Stimulated activated CD8-positive, alpha-beta memory T cell treated with anti-CD3 and anti-CD28 coated beads, Interleukin-4, amount 100 ng/mL, for 24 hours (primary cell): Measurements from ENCODE around the gene SLC2A13.
"Not testable (repeated sequence)": the region's sequence is repeated elsewhere in the genome, so short reads cannot be mapped to it uniquely, and the experiment has no call there.

ENCODE experiments used
- DNase-seq: peaks from one replicate; pipeline ENCODE4 v3.0.0-alpha.2; 2020; ENCODE audit warnings: low read depth

Gene SLC2A13

DNA sequence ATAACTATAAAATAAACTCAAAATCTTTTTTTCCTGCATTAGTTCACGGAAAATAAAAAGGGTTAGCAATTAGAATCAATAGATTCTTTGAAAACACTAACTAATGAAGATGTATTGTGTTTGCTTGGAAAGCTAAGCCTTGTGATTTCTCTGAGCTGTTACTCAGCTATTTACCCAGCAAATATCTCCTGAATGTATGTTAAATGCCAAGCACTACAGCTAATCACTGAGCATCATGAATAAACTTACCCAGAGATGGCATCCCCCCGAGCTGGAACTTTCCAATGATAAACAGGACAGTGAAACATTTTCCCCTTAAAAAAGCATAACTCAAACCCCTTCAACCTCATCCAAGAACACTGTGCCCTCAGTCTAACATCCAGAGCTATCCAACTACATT lies 71.2 kb downstream of the SLC2A13 start:
- DNase-seq: no peak

- DNase-seq: no peak
These were observed 71.7 kb downstream of the SLC2A13 start for GRCh38 chr12:40034156-40034555.

DNA sequence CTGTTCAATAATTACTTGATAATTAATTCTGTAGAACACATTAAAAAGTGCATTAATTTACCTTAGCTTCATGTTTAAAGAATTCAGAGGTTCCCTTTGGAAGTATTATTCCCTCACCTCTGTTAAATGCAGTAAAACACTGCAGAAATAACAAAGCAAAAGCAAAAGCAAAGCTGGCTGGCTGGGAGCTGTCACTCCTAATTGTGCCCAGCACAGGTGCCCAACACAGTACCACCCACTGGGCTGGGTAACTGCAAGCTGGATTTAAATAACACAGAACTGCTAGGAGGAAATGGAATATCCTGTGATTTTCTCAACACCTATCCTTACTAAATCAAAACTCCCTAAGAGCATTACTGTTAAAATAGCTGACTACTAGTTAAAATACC lies 72.6 kb downstream of the SLC2A13 start:
- DNase-seq: no peak

DNA sequence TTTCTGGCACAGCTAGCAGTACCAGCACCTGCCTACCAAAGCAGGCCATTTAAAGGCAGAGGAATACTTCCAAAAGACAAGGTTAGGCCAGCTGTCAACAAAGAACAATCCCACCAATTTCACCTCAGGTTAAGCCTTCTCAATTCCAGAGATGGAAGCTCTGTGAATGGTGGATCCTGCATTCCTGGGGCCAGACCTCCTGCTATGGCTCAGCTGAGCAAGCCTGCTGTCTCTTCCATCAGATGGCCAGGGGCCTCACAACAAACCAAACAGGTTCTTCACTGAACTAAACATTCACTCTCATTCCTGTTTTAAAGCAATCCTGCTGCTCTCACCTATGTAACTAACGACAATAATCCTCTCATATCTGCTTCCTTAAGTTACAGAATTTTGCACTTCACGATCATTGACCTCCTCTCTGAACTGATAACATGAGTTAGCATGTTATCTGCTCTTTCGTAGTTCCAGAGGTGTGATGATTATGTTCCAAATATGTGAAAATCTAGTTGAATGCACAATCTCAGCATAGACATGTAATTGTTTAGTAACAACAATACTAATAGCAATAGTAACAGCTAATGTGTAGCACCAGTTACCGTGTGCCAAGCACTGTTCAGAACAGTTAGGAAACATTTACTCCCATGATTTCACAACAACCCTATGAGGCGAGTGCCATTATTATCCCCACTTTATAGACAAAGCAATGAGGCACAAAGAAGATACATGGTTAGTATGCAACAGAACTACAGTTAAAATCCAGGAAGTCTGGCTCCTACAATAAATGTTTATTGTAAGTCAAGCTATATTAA lies 73.2 kb downstream of the SLC2A13 start:
- DNase-seq: no peak

- no peak for DNase-seq
These were observed 73.9 kb downstream of the SLC2A13 start for GRCh38 chr12:40031965-40032364.

GRCh38 chr12:40030970-40031369 lies 74.9 kb downstream of the SLC2A13 start:
- not testable (repeated sequence) for DNase-seq

- no peak for DNase-seq
These were observed 77.6 kb downstream of the SLC2A13 start for GRCh38 chr12:40028296-40028695.

- no peak for DNase-seq
These were observed 83.0 kb downstream of the SLC2A13 start for GRCh38 chr12:40022850-40023249.

GRCh38 chr12:40020261-40020691 lies 85.6 kb downstream of the SLC2A13 start:
- no peak for DNase-seq

DNA sequence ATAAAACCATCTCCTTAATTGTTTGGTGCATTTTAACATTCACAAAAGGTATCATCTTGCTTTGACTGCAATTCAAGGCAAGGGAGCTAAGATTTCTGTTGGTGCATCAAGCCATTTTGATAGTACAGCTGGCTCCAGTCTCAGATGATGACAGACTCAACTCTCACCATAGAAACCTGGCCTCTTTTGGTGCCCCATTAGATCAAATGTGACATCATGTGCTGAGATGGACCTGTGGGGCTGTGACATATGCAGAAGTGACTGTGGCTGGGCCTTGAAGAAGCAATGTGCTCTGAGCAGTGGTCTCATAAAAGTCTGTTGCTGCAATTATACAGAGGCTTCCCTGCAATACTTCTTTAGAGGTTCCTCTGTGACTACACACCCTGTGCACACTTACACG lies 88.4 kb downstream of the SLC2A13 start:
- no peak for DNase-seq

GRCh38 chr12:40016980-40017379 lies 88.9 kb downstream of the SLC2A13 start:
- DNase-seq: no peak

DNA sequence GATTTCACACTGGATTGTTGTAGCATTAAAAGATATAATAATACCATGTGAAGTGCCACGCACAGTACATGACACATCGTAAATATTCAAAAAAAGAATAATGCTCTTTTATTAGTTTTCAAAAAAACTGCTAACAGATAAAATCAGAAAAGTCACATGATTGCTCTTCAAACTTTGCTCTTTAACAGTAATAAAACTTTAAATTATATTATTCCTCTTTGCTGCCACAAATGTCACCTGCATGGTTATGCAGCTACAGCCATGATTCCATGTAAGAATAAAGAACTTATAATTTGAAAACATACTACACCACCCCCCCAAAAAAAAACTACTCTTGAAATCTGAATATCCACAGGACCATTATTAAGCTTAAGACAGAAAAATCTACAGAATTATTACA lies 90.0 kb downstream of the SLC2A13 start:
- no peak for DNase-seq

DNA sequence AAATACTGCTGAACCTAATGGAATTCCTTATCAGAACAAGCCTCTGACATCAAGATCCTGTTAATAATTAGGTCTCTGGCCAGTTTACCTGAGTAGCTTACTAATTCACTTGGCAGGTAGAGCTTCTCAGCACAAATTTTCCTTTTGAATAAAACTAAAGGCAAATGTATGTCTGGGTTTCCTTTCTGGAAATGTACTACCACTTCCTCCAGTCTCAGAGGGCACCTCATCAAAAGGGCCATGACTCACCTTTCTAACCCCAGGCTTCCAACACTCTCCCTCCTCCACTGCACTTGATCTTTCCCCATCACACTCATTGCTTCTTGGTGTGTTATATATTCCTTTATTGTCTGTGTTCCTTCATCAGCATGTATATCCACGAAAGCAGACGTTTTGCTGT lies 90.5 kb downstream of the SLC2A13 start:
- no peak for DNase-seq

DNA sequence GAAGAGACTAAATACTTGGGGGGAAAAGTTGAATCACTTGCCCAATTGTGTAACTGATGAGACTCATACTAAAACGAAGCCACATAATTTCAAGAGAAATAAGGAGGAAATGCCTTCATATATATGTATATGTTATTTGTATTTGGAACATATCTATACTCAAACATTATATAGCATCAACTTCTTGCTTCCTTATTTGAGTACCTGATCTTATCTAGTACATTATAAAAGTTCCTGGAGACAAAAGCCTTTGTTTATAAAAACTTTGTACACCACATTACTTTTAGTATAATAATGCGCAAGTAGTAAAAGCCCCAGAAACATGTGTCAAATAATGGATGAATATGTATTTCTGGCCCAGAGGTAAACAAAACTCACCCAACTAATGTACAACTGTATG lies 92.0 kb downstream of the SLC2A13 start:
- no peak for DNase-seq

DNA sequence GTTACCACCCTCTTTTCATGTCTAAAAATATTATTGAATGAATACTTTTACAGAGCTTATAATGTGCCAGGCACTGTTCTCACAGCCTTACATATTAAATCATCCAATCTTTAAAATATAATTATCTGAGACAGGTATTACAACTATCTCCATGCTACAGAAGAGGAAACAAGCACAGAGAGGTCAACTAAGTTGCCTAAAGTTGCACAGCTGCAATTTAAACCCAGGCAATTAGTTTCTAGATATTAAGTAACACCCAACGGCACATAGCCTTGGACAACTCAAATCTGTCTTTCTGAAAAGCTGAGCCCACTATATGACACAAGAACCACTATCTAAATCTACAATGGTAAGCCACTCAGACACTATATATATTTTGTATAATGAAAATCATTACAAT lies 92.6 kb downstream of the SLC2A13 start:
- DNase-seq: no peak

GRCh38 chr12:40012711-40013110 lies 93.2 kb downstream of the SLC2A13 start:
- DNase-seq: no peak

GRCh38 chr12:40011775-40012129 lies 94.1 kb downstream of the SLC2A13 start:
- DNase-seq: no peak

DNA sequence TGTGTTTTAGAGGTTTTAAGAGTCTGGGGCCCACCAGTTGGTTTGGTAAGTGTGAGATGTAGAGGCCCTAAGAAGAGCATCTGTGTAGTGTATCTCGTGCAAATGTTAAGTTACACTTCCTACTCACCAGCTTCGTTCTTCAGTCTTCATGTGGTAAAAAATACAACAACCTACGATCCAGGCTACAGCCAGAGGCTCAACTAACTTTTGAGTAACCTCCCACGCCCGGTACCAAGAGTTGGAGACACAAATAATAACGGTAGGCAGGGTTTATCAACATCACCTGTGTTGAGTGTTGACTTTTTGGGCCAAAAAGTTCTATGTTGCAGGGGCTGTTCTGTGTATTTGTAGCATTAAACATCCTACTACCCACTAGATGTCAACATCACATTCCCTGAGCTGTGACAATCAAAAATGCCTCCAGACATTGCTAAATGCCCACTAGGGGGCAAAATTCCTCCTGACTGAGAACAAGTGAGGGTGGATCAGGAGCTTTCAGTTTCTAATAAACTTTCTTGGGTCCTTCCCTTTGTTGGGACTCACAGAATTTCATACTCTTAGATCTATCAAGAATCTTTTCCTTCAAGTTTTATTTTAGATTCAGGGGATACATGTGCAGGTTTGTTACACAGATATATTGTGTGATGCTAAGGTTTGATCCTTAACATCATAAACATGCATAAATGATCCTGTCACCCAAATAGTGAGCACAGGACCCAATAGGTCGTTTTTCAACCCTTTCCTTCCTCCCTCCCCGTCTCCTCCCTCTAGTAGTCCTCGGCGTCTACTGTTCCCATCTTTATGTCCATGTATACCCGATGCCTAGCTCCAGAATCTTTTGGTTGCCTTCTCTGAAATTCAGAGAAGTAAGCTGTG lies 94.7 kb downstream of the SLC2A13 start:
- peak; percentile 7 for DNase-seq

DNA sequence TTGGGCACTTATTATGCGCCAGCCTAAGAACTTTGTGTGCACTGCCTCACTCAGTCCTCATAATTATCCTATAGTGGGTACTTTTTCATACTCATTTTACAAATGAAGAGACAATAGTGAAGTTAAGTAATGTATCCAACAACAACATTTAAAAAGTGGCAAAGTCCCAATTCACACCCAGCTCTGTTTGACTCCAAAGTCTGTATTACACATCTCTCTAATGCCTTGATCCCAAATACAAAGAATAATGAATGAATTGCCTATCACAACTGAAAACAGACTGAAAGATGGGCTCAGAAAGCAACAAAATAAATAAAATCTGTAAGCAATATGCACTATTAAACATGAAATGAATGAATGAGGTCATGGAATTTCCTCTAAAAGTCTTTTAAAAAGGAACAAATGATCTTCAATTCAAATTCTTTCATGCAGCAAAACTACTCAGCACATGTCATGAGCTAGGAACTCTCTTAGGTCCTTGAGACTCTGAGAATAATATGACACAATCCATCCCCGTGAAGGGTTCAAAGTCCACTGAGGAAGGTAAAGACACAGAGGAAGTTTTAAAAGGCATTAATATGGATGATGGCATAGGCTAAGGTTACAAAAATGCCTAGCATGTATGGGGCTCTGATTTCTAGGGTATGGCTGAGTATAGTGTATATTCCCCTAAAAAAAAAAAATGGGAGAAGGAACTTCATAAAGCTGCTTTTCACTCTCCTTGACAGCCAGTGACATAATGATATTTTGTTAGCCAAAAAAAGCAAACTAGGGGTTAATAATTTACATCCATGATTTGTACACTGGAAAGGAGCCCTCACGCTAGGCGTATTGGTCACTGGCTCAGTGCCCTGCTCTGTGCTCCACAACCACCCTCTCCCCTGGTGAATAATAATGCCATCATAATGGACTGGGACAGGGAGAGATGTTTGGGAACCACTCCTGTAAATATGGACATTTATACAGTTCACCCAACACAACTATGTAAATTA lies 103.4 kb downstream of the SLC2A13 start:
- no peak for DNase-seq

DNA sequence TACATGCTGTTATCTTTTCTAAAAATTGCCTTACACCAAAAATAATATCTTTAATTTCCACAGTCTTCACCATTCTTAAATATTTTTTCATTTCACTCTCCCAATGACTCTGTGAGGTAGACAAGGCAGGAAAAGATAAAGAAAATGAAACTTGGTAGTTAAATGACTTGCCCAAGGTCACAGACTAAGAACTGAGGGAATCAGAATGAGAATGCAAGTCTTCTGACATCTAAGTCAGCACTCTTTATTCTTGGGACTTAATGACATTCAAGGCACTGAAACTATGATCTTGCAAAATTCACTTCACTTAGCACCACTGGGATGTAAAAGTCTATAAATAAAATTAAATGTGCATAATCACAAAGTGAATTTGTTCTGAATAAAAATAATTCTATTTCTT lies 104.5 kb downstream of the SLC2A13 start:
- DNase-seq: no peak

GRCh38 chr12:40000884-40001283 lies 105.0 kb downstream of the SLC2A13 start:
- no peak for DNase-seq

DNA sequence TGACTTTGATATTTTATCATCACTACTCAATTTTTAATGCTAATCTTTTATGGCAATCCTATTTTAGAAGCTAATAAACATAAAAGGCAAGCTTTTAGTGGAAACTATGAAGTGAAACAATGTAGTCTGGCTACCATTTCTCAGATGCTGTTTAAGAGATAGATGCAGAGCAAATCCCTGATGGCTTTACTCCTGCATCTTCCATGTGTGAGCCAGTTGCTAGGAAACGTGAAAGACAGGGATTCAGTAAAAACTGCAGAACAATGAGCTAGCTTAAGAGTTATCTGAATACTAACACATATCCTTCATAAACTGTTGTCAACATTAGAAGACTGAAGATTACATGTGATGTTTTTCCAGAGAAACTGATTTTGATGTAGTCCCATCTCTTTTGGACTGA lies 112.6 kb downstream of the SLC2A13 start:
- DNase-seq: no peak
